Left lung (tissue), 10 donors: ENCODE measurements around the gene TDRD3. TPM values are rescaled to one million over a fixed set of nuclear protein-coding genes. Genes with fewer than 3 reads are reported as not detected.

Experiments
- ATAC-seq: fragments of 200-7000 bp; cut with Tn5 transposase; one replicate; pipeline ENCODE4 v1.9.1; 2020; ENCODE audit warnings: moderate library complexity
- DNase-seq, 4 donors: peaks; one replicate each; pipeline ENCODE4 v3.0.0-alpha.2; 2013 to 2020
- H3K27ac ChIP-seq, 2 donors: fragments of 200-600 bp; sonication (generic) in 1 of 2; one replicate each; pipeline versions ENCODE4 v1.5.0 to v1.8.0; 2020 to 2021
- H3K27me3 ChIP-seq, 2 donors: fragments of 200-600 bp; sonication (generic) in 1 of 2; one replicate each; pipeline versions ENCODE4 v1.5.0 to v1.8.0; 2020 to 2021
- H3K36me3 ChIP-seq, 2 donors: fragments of 200-600 bp; sonication (generic) in 1 of 2; one replicate each; pipeline versions ENCODE4 v1.5.0 to v1.8.0; 2020 to 2021
- H3K4me1 ChIP-seq, 2 donors: fragments of 200-600 bp; one replicate each; pipeline ENCODE4 v1.8.0; 2021
- H3K4me3 ChIP-seq, 2 donors: fragments of 200-600 bp; sonication (generic) in 1 of 2; one replicate each; pipeline versions ENCODE4 v1.5.0 to v1.8.0; 2020 to 2021; ENCODE audit warnings: mild to moderate bottlenecking in 1 of 2
- H3K9me3 ChIP-seq, 2 donors: fragments of 200-600 bp; sonication (generic) in 1 of 2; one replicate each; pipeline versions ENCODE4 v1.5.0 to v1.8.0; 2020 to 2021
- CTCF ChIP-seq, 2 donors: fragments of 200-600 bp; sonication (generic) in 1 of 2; IDR thresholded peaks; one replicate each; pipeline versions ENCODE4 v1.5.0 to v1.8.0; 2021; ENCODE audit warnings: antibody characterized with exemption in 2 of 2
- intact Hi-C, 2 donors: fragments of 100-400 bp; cut with DNase I; formaldehyde crosslinking; loops; one replicate each; pipeline versions ENCODE4 v1.11.2 to v1.14.2; 2022
- polyA plus RNA-seq, 6 donors: library from polyadenylated mRNA; unstranded; fragments of 120-200 nt; gene quantifications; one replicate each; pipeline ENCODE4 v1.2.1, GENCODE V29; 2013; ENCODE audit not compliant: insufficient read length in 6 of 6
- total RNA-seq, 2 donors: library from RNA; stranded (reverse); fragmentation: NEBNext Ultra II Directional; extraction: Animal tissue kit (Norgen Biotek cat#: 25700); gene quantifications; one replicate each; pipeline ENCODE4 v1.2.1, GENCODE V29; 2021
- donor health status: DM: no; HTN: yes; CAD: no.
- donor health status: DM: no; HTN: no; CAD: no.

Gene TDRD3
- total and polyA plus RNA-seq, 8 donors, result 18.2 to 43.4 (median 41.1) TPM

- ATAC-seq (no peak), DNase-seq (no peak)
- no peak overlapping the region for H3K27ac ChIP-seq
- intact Hi-C loops, result no loop called here
- H3K9me3 ChIP-seq, result no peaks in the 10 kb centered on the region
- TF ChIP-seq CTCF (IDR thresholded peaks at IDR 0.05), result no peak
- H3K36me3 ChIP-seq, result no peaks in the 10 kb centered on the region
- H3K27me3 ChIP-seq, result no peaks in the 10 kb centered on the region
- H3K4me3 ChIP-seq, result no peak overlapping the region
- no peaks in the 10 kb centered on the region for H3K4me1 ChIP-seq
These were observed 226.1 kb downstream of the TDRD3 start for GRCh38 chr13:60623151-60623550.

Other genes starting within 250 kb of the TDRD3 start
- gene DIAPH3, start 233.3 kb upstream of the TDRD3 start, total RNA-seq, result 10 to 100 TPM in 1 of 2 donors, 1 to 10 TPM in 1; 3.3 to 10.1 TPM
- 10 to 100 TPM in 4 of 6 donors, 1 to 10 TPM in 2; 6.3 to 19.1 (median 12.5) TPM for gene DIAPH3, start 233.3 kb upstream of the TDRD3 start, polyA plus RNA-seq